Subcutaneous adipose tissue (tissue), 4 donors: Measurements from ENCODE around the gene DEK. TPM values are rescaled to one million over a fixed set of nuclear protein-coding genes. Genes with fewer than 3 reads are reported as not detected.

Source experiments
- small RNA-seq: library from RNA; depleted of rRNA; stranded (forward); fragments of <200 nt; gene quantifications from one replicate; pipeline ENCODE3, GENCODE V24; 2016
- total RNA-seq, 4 donors: library from RNA; depleted of rRNA; stranded (reverse); fragments of >200 nt; gene quantifications; one replicate each; pipeline ENCODE4 v1.1.0, GENCODE V29; 2016

The DEK gene
- total RNA-seq, 4 donors from 2014 or later: 89.9 to 152 (median 121) TPM

Small RNA genes lying within 50 kb of the gene (small RNA-seq; reads per million reads assigned to genes)
- not detected for gene AL138825.1
- gene RF00019: 0.49 reads per million
- not detected for gene RNU6-263P

Other genes starting within 250 kb of the DEK start
- 1 to 10 TPM in 3 of 4 donors, under 1 TPM in 1; 0.49 to 3.6 (median 1.5) TPM for gene NHLRC1, start 141.9 kb downstream of the DEK start, total RNA-seq
- gene TPMT, start 109.5 kb downstream of the DEK start, total RNA-seq: 10 to 100 TPM in 1 of 4 donors, 1 to 10 TPM in 3; 4.6 to 12.2 (median 6.4) TPM
- gene KDM1B, start 109.1 kb downstream of the DEK start, total RNA-seq: 10 to 100 TPM; 11.9 to 15.8 (median 14.9) TPM
- 10 to 100 TPM; 20.2 to 31.4 (median 23.8) TPM for gene RNF144B, start 122.8 kb upstream of the DEK start, total RNA-seq